ENCODE measurements around the gene OXNAD1.
"Not testable (repeated sequence)": the region's sequence is repeated elsewhere in the genome, so short reads cannot be mapped to it uniquely, and the experiment has no call there.

Gene OXNAD1

DNA sequence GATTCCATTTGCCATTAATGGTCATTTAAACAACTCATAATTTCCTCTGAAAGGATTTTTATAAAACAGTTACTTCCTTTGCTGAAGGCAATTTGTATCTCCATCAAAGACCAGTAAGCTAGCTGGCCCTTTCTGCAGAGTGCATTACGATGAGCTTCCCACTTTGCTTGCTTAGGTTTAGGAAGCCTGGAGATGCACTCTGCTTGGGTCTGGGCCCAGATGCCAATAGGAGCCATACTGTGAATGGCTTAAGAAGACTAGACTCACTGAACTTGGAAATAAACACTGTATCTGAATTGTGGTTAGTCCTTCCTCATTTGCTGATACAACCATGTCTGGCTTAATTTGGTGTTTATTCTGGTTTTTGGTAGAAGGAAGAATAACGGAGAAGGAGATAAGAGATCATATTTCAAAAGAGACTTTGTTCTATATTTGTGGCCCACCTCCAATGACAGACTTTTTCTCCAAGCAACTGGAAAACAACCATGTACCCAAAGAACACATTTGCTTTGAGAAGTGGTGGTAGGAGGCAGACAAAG is 38.1 kb downstream of the OXNAD1 start:
- peak; percentile 23 for DNase-seq (ENCODE audit: low read depth, low spot score)

DNA sequence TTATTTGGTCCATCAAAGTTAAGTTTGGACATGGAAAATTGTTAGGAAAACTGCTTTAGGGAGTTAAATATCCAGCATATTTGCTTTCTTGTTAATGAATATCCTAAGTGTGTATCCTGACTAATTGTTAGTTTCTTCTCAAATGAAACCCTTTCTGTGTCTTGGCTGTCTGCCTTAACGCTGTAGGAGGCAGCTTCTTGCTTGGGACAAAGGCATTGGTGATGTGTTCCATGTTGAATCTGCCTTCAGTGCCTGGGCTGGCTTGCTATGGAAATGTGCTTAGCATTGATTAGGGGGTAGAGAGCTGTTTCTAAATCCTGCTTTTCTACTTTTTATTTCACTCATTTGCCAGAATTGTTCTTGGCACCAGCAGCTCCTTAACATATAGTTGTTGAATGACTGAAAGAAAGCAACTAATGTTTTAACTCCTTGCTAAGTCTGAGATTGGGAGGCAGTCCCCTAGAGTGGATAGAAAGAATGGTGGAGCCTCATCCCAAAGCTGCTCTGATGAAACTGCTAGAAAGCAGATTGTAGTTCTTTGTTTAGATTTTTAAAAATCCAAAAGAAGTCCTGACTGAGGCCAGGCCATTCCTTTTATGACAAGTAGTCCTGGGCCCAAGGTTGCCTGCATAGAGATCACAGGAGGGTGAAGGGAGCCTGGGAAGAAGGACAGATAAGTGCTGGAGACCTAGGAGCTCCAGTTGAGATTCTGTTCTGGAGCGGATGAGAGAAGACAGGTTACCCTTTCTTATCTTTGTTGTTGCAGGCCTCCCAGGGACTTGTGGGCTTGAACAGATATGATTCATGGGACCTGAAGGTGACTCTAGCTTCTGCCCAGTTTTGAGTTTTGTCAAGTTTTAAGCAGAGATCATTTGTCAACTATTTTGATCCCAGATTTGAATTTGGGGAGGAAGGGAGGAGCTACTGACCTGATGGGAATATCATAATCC is 39.3 kb downstream of the OXNAD1 start:
- DNase-seq (ENCODE audit: low read depth, low spot score), result no peak

DNA sequence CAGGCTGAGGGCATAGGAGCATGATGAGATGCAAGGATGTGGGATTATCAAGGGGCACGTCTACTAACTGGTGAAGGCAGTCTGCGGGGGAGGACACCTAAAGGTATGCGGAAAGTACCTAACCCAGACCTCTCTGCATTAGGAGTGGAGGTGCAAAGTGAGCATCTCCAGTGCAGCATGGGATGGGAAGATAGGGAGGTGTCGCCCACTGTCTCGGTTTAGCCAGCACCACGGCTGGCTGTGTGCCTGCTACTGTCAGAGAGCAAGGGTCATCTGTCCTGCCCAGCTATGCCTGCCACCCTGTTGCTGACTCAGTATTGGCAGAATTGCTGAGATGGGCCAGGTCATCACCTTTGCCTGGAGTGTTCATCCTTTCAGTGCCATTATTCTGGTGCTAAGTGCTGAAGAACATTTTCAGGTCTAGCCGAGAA is 40.1 kb downstream of the OXNAD1 start:
- DNase-seq (ENCODE audit: low read depth, low spot score), result no peak

GRCh38 chr3:16307832-16308531 is 43.0 kb downstream of the OXNAD1 start:
- DNase-seq (ENCODE audit: low read depth, low spot score), result no peak

DNA sequence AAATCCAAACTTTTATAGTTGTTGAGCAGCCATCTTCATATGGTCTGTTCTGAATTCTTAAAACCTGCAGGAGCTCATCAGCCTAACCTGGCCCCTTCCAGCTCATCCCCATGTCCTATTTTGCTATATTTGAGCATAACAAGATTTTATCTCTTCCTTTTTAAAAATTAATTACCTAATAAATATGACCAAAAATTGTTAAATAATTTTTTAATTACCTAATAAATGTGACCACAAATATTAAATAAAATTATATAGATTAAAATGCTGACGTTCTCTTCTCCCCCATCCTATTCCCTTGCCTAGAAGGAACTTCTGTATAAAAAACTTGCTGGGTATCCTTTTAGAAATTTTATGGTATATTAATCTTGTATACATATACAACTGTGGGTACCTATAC is 43.7 kb downstream of the OXNAD1 start:
- no peak for DNase-seq (ENCODE audit: low read depth, low spot score)

GRCh38 chr3:16309558-16309957 is 44.5 kb downstream of the OXNAD1 start:
- DNase-seq (ENCODE audit: low read depth, low spot score), result peak; percentile 33

- not testable (repeated sequence) for DNase-seq (ENCODE audit: low read depth, low spot score)
These were observed 45.5 kb downstream of the OXNAD1 start for GRCh38 chr3:16310486-16310885.

DNA sequence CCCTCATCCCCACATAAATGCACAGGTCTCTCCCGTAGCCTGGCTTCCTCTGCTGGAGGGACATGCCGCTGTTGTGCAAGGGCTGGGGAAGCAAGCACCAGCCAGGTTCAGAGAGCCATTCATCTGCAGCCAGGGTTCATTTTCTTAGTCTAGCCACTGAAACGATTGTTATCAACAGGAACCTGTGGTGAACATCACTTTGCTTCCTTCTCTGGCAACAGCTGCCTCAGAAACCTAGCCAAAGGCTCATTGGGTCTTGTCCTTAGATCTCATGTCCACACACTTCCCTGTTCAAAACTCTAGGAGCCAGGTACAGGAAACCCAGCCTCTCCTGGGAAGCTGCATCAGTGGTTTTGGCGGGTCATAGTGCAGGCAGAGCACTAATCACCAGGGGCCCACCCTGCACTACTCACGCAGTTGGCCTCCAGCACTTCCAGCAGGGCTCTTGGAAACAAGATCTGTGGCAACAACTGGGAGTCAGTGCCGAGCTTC is 47.0 kb downstream of the OXNAD1 start:
- DNase-seq (ENCODE audit: low read depth, low spot score), result no peak

DNA sequence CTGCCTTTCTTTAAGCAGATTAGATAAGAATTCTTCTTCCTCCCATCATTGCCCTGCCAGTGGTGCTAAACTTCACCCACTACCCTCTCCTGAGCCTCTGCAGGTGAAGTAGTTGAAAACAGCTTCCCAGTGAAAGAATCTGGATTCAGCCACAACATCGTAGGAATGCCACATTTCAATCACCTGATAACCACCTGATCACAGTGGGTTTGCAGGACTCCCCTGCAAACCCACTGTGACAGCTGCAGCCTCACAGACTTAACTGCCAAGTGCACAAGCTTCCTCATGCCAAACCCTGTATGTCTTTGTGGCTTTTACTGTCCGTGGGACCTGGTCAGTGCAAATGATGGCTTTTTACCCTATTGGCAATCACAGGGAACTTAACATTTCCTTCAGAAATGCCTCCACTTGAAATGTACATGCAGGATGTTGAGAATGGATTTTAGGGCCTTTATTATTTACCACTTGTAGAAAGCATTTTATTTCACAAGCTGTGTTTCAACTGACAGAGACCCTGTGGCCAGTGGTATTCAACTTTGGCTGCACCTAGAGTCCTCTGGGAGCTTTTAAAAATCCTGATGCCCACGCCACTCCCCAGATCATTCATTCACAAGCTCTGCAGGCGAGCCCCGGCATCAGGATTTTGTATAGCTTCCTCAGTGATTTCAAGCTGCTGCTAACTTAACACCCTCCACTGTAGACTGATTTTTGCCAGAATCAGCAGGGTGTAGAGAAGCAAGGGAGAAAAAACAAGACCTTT is 49.1 kb downstream of the OXNAD1 start:
- no peak for DNase-seq (ENCODE audit: low read depth, low spot score)

DNA sequence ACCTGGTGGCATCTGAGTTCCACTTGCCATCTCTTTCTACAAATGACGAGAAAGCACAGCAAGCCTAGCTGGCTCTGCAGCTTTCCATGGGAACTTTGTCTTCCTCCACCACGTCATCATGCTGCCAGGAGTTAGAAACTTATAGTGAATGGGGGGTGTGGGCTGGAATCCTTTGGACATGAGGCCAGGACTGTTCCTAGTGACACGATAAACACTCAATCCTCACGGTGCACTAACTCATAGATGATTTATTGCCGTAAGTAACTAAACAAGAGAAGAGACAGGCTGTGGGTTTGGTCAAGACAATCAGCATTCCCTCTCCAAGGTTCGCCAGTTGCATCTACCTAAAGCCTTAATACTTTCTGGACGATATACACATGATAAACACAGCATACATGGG is 50.6 kb downstream of the OXNAD1 start:
- no peak for DNase-seq (ENCODE audit: low read depth, low spot score)

DNA sequence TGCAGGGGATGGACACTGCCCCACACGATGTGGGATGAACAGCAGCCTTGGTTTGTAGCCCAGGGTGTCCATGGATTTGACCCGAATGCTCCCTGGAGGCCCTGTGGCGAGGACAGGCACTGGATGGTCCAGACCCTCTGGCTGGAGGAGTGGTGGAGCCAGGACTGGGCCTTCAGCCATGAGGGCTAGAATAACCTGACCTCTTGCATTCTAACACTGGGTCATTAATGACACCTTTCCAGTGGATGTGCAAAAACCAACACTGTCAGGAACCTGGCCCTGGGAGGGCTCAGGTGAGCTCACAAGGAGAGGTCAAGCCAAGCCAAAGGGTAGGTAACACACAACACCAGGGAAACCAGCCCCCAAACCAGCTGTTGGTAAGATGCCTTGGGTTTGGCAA is 51.4 kb downstream of the OXNAD1 start:
- DNase-seq (ENCODE audit: low read depth, low spot score), result no peak

DNA sequence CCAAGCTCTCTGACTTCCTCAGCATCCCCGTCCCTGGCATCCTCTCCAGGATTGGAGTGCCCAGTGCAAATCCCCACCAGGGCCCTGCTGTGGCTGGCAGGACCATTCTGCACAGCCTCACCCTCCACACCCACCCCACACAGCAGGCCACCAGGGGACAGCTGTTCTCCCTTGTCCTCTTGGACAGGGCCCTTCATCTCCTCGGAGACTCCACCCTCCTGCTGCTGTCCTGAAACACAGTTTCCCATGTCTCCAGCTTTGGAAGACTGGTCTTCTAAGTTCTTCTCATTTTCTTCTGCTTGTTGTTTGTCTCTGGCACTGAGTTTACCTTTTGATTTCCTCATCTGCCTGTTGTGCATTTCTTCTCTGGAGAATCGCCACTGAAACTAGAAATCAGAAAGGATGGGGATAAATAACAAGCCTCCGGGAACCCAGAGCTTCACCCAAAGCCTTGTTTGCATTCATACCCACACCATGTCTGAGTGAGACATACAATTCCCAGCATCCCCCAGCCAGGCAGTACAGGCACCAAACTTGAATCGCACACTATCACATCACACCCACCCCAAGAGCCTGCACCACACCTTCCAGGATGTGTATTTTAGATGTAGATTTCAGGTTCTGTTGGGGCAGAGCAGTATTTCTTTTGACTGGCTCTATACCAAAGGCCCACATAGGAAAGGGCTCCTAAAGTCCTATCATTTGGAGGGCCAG is 52.0 kb downstream of the OXNAD1 start:
- no peak for DNase-seq (ENCODE audit: low read depth, low spot score)

DNA sequence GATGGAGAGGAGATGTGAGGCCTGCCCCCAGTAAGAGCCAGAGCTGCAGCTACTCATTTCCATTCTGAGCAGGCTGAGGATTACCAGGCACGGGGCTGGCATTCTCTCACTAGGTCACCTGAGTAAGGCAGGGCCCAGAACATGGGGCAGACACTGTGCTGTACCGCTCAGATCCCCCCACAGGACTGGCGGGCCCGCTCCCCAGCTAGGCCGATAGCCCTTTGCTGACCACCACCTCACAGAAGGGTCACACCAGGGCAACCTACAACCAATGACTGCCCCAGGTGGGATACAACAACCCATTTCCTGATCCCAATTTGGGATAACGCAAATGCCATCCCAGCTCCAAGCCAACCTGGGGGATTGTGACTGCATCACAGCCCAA is 52.5 kb downstream of the OXNAD1 start:
- DNase-seq (ENCODE audit: low read depth, low spot score), result no peak

DNA sequence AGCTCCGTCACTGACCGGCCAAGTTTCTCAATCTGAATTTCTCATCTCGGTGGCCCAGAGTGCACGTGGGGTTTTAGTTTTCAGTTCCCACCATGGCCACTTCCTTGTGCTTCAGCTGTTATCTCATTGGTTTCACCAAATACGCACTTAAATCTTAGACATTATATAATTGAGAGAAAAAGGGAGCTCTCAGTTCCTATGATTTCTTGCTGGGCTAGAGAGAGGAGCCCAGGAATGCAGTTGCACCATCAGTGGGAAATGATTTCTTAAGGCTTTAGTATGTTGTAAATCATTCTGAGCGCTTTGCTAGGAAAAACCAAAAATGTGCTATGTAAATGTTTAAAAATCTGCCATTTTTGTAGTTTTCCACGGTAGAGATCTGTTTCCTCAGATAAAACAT is 53.2 kb downstream of the OXNAD1 start:
- no peak for DNase-seq (ENCODE audit: low read depth, low spot score)

- no peak for DNase-seq (ENCODE audit: low read depth, low spot score)
These were observed 54.3 kb downstream of the OXNAD1 start for GRCh38 chr3:16319307-16319706.

DNA sequence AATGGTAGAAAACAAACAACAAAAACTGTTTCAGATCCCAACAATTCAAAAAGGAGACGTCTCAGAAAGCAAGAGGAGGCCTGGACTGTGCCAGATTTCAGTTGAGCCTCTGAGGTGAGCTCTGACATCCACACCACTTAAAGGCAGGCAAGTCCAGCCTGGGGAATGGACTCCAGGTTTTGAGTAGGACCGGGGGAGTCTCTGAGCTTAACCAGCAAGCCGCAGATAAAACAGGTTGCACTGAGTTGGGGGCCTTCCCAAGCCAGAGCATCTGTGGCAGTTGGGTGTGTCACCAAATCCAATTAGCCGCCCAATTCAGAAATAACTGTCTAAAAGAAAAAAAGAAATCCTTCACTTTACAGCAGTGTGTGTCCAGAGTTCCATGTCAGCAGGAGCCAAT is 54.7 kb downstream of the OXNAD1 start:
- no peak for DNase-seq (ENCODE audit: low read depth, low spot score)

DNA sequence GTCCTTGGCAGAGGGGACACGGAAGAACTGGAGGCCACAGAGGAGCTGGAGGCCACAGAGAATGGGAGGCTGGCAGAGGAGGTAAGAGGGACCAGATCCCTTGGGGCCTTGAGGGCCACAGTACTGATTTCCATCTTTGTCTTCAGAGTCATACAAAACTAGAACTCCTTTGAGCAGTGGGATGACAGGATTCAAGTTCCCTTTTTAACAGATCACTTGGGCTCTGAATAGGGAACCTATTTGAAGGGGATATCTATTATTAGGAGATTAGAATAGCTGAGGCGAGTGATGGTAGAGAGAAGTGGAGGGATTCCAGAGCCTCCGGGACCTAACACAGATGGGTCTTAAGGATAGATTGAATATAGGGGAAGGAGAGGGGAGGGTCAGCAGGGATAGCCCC is 55.7 kb downstream of the OXNAD1 start:
- no peak for DNase-seq (ENCODE audit: low read depth, low spot score)

GRCh38 chr3:16322189-16322588 is 57.2 kb downstream of the OXNAD1 start:
- DNase-seq (ENCODE audit: low read depth, low spot score), result no peak

- no peak for DNase-seq (ENCODE audit: low read depth, low spot score)
These were observed 58.7 kb downstream of the OXNAD1 start for GRCh38 chr3:16323737-16324136.

DNA sequence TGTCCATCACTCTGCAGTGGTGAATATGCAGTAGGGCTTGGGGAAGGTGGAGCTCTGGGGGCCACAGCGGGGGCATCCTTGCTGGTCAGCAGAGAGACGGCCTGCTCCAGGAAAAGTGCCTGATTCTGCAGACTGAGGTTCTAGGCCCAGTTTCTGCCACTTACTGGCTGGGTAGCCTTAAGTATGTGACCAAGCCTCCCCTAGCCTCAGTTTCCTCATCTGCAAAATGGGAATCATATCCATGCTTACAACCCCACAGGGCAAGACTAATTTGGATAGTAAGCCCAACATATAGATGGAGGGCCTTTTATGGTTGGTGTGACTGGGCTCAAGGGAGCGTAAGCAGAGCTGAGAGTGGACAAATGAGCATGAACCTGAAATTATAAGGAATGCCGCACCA is 60.8 kb downstream of the OXNAD1 start:
- DNase-seq (ENCODE audit: low read depth, low spot score), result no peak

- DNase-seq (ENCODE audit: low read depth, low spot score), result peak; percentile 23
These were observed 61.8 kb downstream of the OXNAD1 start for GRCh38 chr3:16326724-16327349.

Measured in astrocyte of the hippocampus (primary cell).